ENCODE data around the gene FZD7.
A peak's percentile ranks its signal among the peaks of the same experiment; 100 is the strongest.

Gene FZD7

DNA sequence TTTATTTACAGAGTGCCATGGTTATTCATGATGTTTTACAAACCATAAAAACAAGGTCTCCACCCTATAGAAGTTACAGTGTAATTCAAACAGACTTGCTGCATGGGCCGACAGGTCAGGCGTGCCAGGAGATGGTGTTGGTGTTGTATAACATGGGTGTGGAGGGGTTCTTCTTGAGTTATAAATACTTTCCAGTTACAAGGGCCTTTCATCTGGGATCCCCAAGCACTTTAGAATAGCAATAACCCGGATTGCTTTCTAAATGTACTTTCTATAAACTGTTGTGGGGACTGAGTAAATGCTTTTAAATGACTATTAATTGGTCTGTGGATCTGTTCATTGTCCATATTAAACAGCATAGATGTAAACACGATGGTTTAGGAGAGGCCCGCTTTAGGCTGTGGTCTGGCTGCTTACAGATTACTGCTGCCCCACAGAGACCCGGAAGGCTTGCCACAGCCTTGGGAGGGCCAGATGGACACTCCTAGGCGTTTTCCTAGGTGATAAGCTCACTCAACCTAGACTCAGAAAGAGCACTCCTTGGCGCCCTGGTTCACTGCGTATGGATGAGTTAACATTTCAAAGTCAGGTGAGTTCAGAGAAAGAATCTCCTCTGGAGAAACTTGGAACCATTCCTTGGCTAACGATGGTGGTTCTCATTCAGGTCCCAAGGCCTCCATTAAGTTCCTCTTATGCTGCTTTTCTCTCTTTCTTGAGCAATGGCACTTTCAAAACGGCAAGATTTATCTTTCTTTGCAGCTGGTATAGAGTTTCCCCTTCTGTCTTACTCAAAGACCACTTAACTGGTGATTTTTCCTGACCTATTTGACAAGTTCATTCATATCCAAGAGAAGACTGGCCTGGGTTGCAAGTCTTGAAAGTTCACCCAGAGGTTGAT lies 35.8 kb downstream of the FZD7 start:
- no peak for DNase-seq

DNA sequence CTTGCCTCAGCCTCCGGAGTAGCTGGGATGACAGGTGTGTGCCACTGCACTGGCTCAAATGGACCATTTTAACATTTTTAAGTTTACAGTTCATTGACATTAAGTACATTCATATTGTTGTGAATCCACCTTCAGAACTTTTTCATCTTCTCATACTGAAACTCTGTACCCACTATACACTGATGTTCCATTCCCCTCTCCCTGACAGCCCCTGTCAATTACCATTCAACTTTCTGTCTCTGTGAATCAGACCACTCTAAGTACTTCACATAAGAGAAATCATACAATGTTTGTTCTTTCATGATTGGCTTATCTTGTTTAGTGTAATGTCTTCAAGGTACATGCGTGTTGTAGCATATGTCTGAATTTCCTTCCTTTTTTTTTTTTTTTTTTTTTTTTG lies 37.5 kb downstream of the FZD7 start:
- no peak for DNase-seq

DNA sequence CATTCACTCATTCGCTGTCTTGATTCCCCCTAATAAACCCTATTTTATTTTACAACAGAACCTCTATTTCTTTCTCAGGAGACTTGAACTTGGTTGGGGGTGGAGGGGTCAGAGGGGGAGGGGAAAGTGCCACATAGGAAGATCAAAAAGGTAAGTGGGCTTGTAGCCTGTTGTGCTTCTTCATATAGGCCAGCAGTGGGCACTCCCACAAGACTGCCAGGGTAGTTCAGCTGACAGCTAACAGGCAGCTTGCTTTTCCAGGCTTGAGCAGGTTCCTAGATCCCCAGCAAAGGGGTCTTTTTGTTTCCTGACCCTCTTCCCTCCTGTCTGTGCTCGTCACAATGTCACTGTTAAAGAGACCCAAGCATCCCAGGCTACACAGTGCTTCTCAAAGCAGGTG lies 38.6 kb downstream of the FZD7 start:
- DNase-seq: no peak

DNA sequence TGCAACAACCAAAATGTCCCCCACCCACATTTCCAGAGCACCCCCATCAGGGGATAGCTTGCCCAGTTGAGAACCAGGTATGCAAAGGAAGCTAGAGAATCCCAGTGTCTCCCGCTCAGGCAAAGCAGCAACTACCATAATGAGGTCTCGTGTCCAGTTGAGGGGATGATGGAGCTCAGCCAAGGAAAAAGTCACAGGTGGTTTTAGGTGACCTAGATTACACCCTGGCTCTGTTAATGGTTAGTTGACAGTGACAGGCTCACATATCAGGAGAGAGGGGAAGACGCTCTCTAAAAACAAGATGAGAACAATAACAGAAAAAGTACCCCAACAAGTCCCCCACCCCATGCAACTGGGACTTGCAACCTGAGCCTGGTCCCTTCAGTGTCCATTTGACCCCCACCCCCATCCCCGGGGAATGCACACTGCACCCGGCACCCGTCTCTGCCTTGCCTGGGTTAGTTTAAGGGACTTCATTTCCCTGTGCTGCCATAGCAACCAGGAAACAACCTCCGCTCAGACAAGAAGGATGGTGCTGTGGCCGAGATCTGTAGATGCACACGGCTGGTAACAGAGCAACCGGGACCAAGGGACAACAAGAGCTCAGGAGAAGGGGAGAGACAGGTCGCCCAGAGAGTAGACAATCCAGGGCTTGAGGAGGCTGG lies 39.2 kb downstream of the FZD7 start, which contains the start of gene KIAA2012:
Gene KIAA2012, plus strand, starts transcription at position 519 of the 665 bp plus-strand sequence. CDS start 373 bp downstream, outside the sequence.
- DNase-seq: peak; percentile 31 to 50

DNA sequence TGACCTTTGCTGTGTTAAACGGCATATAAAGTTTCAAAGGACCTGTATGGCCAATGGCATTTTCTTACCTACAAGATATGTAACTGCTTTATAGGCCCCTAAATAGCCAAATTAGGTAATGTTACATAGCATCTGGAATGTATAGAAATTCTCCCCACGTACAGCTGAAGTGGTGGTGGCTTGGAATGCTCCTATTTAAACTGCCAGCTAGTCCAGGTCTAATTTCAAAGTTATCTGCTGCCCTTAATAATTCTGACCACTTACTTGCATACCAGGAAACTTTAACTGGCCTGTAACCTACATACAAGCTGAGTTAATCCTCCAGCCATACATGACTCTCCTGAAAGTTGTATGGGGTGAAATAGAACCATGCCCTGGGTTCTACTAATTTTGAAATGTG lies 40.7 kb downstream of the FZD7 start:
- DNase-seq: no peak

DNA sequence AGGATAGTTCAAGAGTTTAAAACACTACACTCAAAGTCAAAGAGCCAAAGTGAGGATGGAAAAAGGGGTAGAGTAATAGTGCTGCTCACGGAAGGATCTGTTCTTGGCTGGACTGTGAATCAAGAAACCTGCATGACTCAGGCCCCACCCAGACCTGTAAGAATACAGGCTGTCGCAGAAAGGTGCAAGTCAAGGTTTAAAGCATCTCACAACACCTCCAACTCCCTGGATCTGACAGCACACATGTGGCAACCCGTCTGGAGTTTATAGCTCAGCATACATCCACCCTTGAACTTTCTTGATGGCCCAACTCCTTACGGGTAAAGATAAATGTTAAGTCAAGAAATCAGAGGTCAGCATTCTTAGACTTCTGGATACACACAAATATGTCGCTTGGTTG lies 45.7 kb downstream of the FZD7 start:
- DNase-seq: no peak

DNA sequence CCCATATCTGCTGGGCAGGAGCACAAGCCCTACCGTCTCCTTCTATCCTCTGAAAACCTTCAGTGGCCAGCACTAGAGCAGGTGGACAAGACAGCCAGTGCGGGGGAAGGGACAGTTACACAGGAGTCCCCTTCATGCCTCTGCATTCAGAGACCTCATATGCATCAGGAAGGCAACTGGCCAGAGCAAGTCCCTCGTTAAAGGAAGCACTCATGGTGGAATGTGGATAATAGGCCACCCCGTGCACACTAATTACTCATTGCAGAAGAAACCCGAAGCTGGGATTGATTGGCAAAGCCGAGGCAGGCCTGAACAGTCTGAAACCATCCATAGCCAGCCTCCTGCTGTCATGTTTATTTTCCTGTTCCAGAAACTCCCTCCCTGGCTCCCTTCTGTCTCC lies 50.6 kb downstream of the FZD7 start:
- DNase-seq: no peak
